Measurements from ENCODE around the gene C1orf167. TPM values are rescaled to one million over a fixed set of nuclear protein-coding genes. Genes with fewer than 3 reads are reported as not detected.

C1orf167 gene
- total and polyA plus RNA-seq, 2 donors from 2014 or later, result 1.9 to 4.2 TPM

DNA sequence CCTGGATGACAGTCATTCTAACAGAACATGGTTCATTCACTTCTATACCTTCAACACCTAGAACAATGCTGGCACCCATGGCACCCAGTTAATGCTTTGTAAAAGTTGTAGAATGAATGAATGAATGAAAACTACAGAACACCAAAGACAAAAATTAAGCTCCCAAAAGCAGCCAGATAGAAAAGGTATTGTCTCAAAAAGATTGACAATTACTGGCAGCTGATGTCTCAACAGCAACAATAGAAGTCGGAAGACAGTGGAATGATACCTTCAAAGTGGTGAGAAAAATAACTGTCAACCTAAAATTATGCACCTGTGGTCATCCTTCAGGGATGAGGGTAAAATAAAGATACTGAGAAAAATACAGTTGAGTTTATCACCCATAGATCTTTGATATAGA, 4.9 kb upstream of the C1orf167 start:
- Histone ChIP-seq H3K9ac (ENCODE audit: low read length in 3 of 3) (no peak overlapping the region), H3K27me3 (ENCODE audit: control insufficient read depth, insufficient read depth, low read length) (no peaks in the 10 kb centered on the region), H3K27ac (ENCODE audit: low read depth in 2 of 2, low read length in 2 of 2) (no peak overlapping the region), H3K4me1 (ENCODE audit: control insufficient read depth in 2 of 3, insufficient read depth in 2 of 3, low read depth in 1 of 3, low read length in 3 of 3) (peaks cover 0 to 2% (median 0%) of the 10 kb centered on the region in 3 donors), H3K36me3 (ENCODE audit: control insufficient read depth in 2 of 3, insufficient read depth in 3 of 3, low read length in 3 of 3) (no peaks in the 10 kb centered on the region), H3K9me3 (ENCODE audit: control insufficient read depth in 2 of 3, insufficient read depth in 1 of 3, low read length in 3 of 3) (no peaks in the 10 kb centered on the region), H3K4me3 (ENCODE audit: low read length in 3 of 3) (no peak overlapping the region)
- no peak for DNase-seq
- TF ChIP-seq, protein P1, sequence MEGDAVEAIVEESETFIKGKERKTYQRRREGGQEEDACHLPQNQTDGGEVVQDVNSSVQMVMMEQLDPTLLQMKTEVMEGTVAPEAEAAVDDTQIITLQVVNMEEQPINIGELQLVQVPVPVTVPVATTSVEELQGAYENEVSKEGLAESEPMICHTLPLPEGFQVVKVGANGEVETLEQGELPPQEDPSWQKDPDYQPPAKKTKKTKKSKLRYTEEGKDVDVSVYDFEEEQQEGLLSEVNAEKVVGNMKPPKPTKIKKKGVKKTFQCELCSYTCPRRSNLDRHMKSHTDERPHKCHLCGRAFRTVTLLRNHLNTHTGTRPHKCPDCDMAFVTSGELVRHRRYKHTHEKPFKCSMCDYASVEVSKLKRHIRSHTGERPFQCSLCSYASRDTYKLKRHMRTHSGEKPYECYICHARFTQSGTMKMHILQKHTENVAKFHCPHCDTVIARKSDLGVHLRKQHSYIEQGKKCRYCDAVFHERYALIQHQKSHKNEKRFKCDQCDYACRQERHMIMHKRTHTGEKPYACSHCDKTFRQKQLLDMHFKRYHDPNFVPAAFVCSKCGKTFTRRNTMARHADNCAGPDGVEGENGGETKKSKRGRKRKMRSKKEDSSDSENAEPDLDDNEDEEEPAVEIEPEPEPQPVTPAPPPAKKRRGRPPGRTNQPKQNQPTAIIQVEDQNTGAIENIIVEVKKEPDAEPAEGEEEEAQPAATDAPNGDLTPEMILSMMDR (IDR thresholded peaks at IDR 0.05; ENCODE audit: borderline replicate concordance, extremely low read depth, insufficient read depth), result no peak
- intact Hi-C loops (cut with DNase I), result no loop called here
- no peak for FAIRE-seq

DNA sequence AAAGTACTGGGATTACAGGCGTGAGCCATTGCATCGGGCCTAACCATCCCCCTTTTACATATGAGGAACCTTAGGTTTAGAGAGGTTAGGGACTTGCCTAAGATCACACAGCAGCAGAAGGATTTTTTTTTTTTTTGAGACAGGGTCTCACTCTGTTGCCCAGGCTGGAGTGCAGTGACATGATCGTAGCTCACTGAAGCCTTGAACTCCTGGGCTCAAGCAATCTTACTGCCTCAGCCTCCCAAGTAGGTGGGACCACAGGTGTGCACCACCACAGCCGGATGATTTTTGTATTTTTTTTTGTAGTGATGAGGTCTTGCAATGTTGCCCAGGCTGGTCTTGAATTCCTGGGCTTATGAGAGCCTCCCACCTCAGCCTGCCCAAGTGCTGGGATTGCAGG, 2.2 kb upstream of the C1orf167 start:
- H3K9me3 ChIP-seq (ENCODE audit: control insufficient read depth in 2 of 3, insufficient read depth in 1 of 3, low read length in 3 of 3), result no peaks in the 10 kb centered on the region
- no peaks in the 10 kb centered on the region for H3K36me3 ChIP-seq (ENCODE audit: control insufficient read depth in 2 of 3, insufficient read depth in 3 of 3, low read length in 3 of 3)
- no peak for FAIRE-seq

DNA sequence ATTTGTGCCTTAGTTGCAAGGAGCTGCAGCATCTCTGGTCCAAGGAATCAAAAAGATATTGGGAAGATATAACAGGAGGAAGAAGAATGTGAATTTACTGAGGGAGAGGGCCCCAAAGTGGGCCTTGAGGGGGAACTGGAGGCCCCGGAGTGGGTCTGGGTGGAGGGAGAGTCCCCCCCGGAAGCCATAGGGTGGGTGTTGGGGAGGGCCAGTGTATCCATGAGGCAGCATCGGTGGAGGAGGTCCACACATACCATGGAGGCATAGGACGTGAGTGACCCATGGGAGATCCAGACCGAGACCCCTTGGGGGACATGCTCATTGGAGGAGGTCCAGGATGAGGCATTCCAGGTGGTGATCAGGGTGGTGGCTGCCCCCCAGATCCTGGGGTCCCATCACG, 708 bp upstream of the C1orf167 start:
- DNase-seq (no peak), FAIRE-seq (no peak)
- Histone ChIP-seq H3K4me1 (ENCODE audit: control insufficient read depth in 2 of 3, insufficient read depth in 2 of 3, low read depth in 1 of 3, low read length in 3 of 3) (peaks cover 0 to 3% (median 0%) of the 10 kb centered on the region in 3 donors), H3K9ac (ENCODE audit: low read length in 3 of 3) (no peak overlapping the region), H3K27ac (ENCODE audit: low read depth in 2 of 2, low read length in 2 of 2) (no peak overlapping the region), H3K27me3 (ENCODE audit: control insufficient read depth, insufficient read depth, low read length) (no peaks in the 10 kb centered on the region), H3K36me3 (ENCODE audit: control insufficient read depth in 2 of 3, insufficient read depth in 3 of 3, low read length in 3 of 3) (no peaks in the 10 kb centered on the region), H3K4me3 (ENCODE audit: low read length in 3 of 3) (no peak overlapping the region), H3K9me3 (ENCODE audit: control insufficient read depth in 2 of 3, insufficient read depth in 1 of 3, low read length in 3 of 3) (no peaks in the 10 kb centered on the region)
- TF ChIP-seq, protein P1 (IDR thresholded peaks at IDR 0.05; ENCODE audit: borderline replicate concordance, extremely low read depth, insufficient read depth), result no peak
- intact Hi-C loops (cut with DNase I), result no loop called here

More for the DNA sequence above, 2.2 kb upstream of the C1orf167 start:
- no peak overlapping the region for H3K27ac ChIP-seq (ENCODE audit: low read depth in 2 of 2, low read length in 2 of 2)
- H3K4me3 ChIP-seq (ENCODE audit: low read length in 3 of 3), result no peak overlapping the region
- no peaks in the 10 kb centered on the region for H3K27me3 ChIP-seq (ENCODE audit: control insufficient read depth, insufficient read depth, low read length)
- TF ChIP-seq, protein P1 (IDR thresholded peaks at IDR 0.05; ENCODE audit: borderline replicate concordance, extremely low read depth, insufficient read depth), result no peak
- DNase-seq, result no peak
- intact Hi-C loops (cut with DNase I), result no loop called here
- H3K4me1 ChIP-seq (ENCODE audit: control insufficient read depth in 2 of 3, insufficient read depth in 2 of 3, low read depth in 1 of 3, low read length in 3 of 3), result peaks cover 0 to 3% (median 0%) of the 10 kb centered on the region in 3 donors
- H3K9ac ChIP-seq (ENCODE audit: low read length in 3 of 3), result no peak overlapping the region

DNA sequence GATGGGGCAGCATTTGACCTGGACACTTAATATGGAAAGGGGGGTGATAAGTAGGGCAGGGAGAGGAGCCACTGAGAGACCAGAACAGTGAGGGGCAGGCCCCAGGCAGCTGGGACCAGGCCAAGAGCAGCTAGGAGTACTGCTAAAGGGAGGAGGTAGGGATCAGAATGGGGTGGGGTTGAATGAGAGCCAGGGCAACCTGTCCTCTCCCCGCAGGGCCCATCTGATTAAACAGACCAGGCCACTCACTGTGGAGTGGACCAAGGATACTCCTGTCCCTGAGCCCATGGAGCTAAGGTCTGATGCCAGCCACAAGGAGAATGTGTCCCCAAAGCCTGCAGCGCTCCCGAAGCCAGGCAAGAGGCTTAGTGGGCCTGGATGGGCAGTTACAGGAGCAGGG, 2.1 kb downstream of the C1orf167 start:
- Histone ChIP-seq H3K9ac (ENCODE audit: low read length in 3 of 3) (no peak overlapping the region), H3K9me3 (ENCODE audit: control insufficient read depth in 2 of 3, insufficient read depth in 1 of 3, low read length in 3 of 3) (no peaks in the 10 kb centered on the region), H3K36me3 (ENCODE audit: control insufficient read depth in 2 of 3, insufficient read depth in 3 of 3, low read length in 3 of 3) (no peaks in the 10 kb centered on the region), H3K4me1 (ENCODE audit: control insufficient read depth in 2 of 3, insufficient read depth in 2 of 3, low read depth in 1 of 3, low read length in 3 of 3) (peaks cover 0 to 3% (median 0%) of the 10 kb centered on the region in 3 donors), H3K27me3 (ENCODE audit: control insufficient read depth, insufficient read depth, low read length) (no peaks in the 10 kb centered on the region), H3K4me3 (ENCODE audit: low read length in 3 of 3) (no peak overlapping the region), H3K27ac (ENCODE audit: low read depth in 2 of 2, low read length in 2 of 2) (no peak overlapping the region)
- TF ChIP-seq, protein P1 (IDR thresholded peaks at IDR 0.05; ENCODE audit: borderline replicate concordance, extremely low read depth, insufficient read depth), result no peak
- intact Hi-C loops (cut with DNase I), result no loop called here
- no peak for FAIRE-seq
- DNase-seq, result no peak
